ENCODE data around the gene RAD51B. TPM values are rescaled to one million over a fixed set of nuclear protein-coding genes. Genes with fewer than 3 reads are reported as not detected.
A peak's percentile ranks its signal among the peaks of the same experiment; 100 is the strongest.

The RAD51B gene
- total and polyA plus RNA-seq, 2 experiments from 2014 or later: 10.1 to 18.0 TPM

- H3K9me2 ChIP-seq (replicated peaks; ENCODE audit: insufficient read depth): no peaks in the 10 kb centered on the region
- peaks cover 7% of the 10 kb centered on the region for H3K4me1 ChIP-seq (ENCODE audit: insufficient read depth)
- H3K36me3 ChIP-seq (replicated peaks; ENCODE audit: insufficient read depth, low read depth): no peaks in the 10 kb centered on the region
- no peak overlapping the region for H2AFZ ChIP-seq
- TF ChIP-seq EZH2 (IDR thresholded peaks at IDR 0.05; ENCODE audit: borderline replicate concordance) (no peak), EZH2phosphoT487 (IDR thresholded peaks at IDR 0.05; ENCODE audit: low read depth, severe bottlenecking, unreplicated experiment) (no peak)
- H3K4me3 ChIP-seq: no peak overlapping the region
- no peaks in the 10 kb centered on the region for H3K27me3 ChIP-seq
- DNase-seq (ENCODE audit: low spot score): no peak
- no peaks in the 10 kb centered on the region for H4K20me1 ChIP-seq (ENCODE audit: insufficient read depth, poor library complexity, severe bottlenecking)
- 83% methylated on average over 1 of the region's 1 CpG for WGBS (ENCODE audit: low lambda C conversion rate, missing lambda C conversion rate)
- H3K79me2 ChIP-seq: no peaks in the 10 kb centered on the region
- H3K9me3 ChIP-seq (ENCODE audit: low read depth): no peaks in the 10 kb centered on the region
- H3K27ac ChIP-seq: no peak overlapping the region
- no peak overlapping the region for H3K4me2 ChIP-seq
These were observed 389.2 kb downstream of the RAD51B start for GRCh38 chr14:68208626-68209317.

- Histone ChIP-seq H3K27ac (peak overlapping the region; percentile 78), H3K36me3 (replicated peaks; ENCODE audit: insufficient read depth, low read depth) (no peaks in the 10 kb centered on the region), H3K4me1 (ENCODE audit: insufficient read depth) (peaks cover 13% of the 10 kb centered on the region), H3K27me3 (no peaks in the 10 kb centered on the region), H3K79me2 (no peaks in the 10 kb centered on the region), H3K4me2 (peak overlapping the region; percentile 1), H2AFZ (no peak overlapping the region), H3K4me3 (no peak overlapping the region), H3K9me2 (replicated peaks; ENCODE audit: insufficient read depth) (no peaks in the 10 kb centered on the region), H4K20me1 (ENCODE audit: insufficient read depth, poor library complexity, severe bottlenecking) (no peaks in the 10 kb centered on the region), H3K9me3 (ENCODE audit: low read depth) (no peaks in the 10 kb centered on the region)
- DNase-seq (ENCODE audit: low spot score): peak; percentile 25
- no peak for TF ChIP-seq CTCF (IDR thresholded peaks at IDR 0.05; ENCODE audit: poor library complexity)
- TF ChIP-seq EZH2 (IDR thresholded peaks at IDR 0.05; ENCODE audit: borderline replicate concordance): no peak
- no peak for TF ChIP-seq EZH2phosphoT487 (IDR thresholded peaks at IDR 0.05; ENCODE audit: low read depth, severe bottlenecking, unreplicated experiment)
- WGBS (ENCODE audit: low lambda C conversion rate, missing lambda C conversion rate): 55% methylated on average over 5 of the region's 5 CpGs
These were observed 391.2 kb downstream of the RAD51B start for GRCh38 chr14:68210729-68211299.

GRCh38 chr14:68211421-68211820 is 391.8 kb downstream of the RAD51B start:
- H3K79me2 ChIP-seq: no peaks in the 10 kb centered on the region
- H3K4me1 ChIP-seq (ENCODE audit: insufficient read depth): peaks cover 15% of the 10 kb centered on the region
- DNase-seq (ENCODE audit: low spot score): no peak
- no peaks in the 10 kb centered on the region for H3K36me3 ChIP-seq (replicated peaks; ENCODE audit: insufficient read depth, low read depth)
- no peaks in the 10 kb centered on the region for H3K27me3 ChIP-seq
- H4K20me1 ChIP-seq (ENCODE audit: insufficient read depth, poor library complexity, severe bottlenecking): no peaks in the 10 kb centered on the region
- WGBS (ENCODE audit: low lambda C conversion rate, missing lambda C conversion rate): 93% methylated on average over 2 of the region's 2 CpGs
- no peak overlapping the region for H3K4me3 ChIP-seq
- H3K4me2 ChIP-seq: peak overlapping the region; percentile 1
- peak overlapping the region; percentile 78 for H3K27ac ChIP-seq
- no peaks in the 10 kb centered on the region for H3K9me2 ChIP-seq (replicated peaks; ENCODE audit: insufficient read depth)
- no peak overlapping the region for H2AFZ ChIP-seq
- H3K9me3 ChIP-seq (ENCODE audit: low read depth): no peaks in the 10 kb centered on the region
- TF ChIP-seq CTCF (IDR thresholded peaks at IDR 0.05; ENCODE audit: poor library complexity) (no peak), EZH2phosphoT487 (IDR thresholded peaks at IDR 0.05; ENCODE audit: low read depth, severe bottlenecking, unreplicated experiment) (no peak), EZH2 (IDR thresholded peaks at IDR 0.05; ENCODE audit: borderline replicate concordance) (no peak)

GRCh38 chr14:68211886-68212285 is 392.3 kb downstream of the RAD51B start:
- Histone ChIP-seq H3K9me3 (ENCODE audit: low read depth) (no peaks in the 10 kb centered on the region), H3K9me2 (replicated peaks; ENCODE audit: insufficient read depth) (no peaks in the 10 kb centered on the region), H3K27ac (peak overlapping the region; percentile 78), H3K4me1 (ENCODE audit: insufficient read depth) (peaks cover 19% of the 10 kb centered on the region), H3K4me3 (no peak overlapping the region), H3K27me3 (no peaks in the 10 kb centered on the region), H2AFZ (no peak overlapping the region), H3K36me3 (replicated peaks; ENCODE audit: insufficient read depth, low read depth) (no peaks in the 10 kb centered on the region), H3K4me2 (no peak overlapping the region), H3K79me2 (no peaks in the 10 kb centered on the region), H4K20me1 (ENCODE audit: insufficient read depth, poor library complexity, severe bottlenecking) (no peaks in the 10 kb centered on the region)
- no peak for DNase-seq (ENCODE audit: low spot score)
- TF ChIP-seq CTCF (IDR thresholded peaks at IDR 0.05; ENCODE audit: poor library complexity): no peak
- no peak for TF ChIP-seq EZH2 (IDR thresholded peaks at IDR 0.05; ENCODE audit: borderline replicate concordance)
- no peak for TF ChIP-seq EZH2phosphoT487 (IDR thresholded peaks at IDR 0.05; ENCODE audit: low read depth, severe bottlenecking, unreplicated experiment)
- WGBS (ENCODE audit: low lambda C conversion rate, missing lambda C conversion rate): 85% methylated on average over 2 of the region's 2 CpGs

Measured in hepatocyte (in vitro differentiated cells).